Suprapubic skin (tissue), 4 donors: ENCODE data around the gene CLC.

ENCODE experiments used
- EP300 ChIP-seq: sonication (generic); formaldehyde crosslinking; IDR thresholded peaks from one replicate; pipeline ENCODE4 v1.6.1; 2017; ENCODE audit warnings: antibody characterized with exemption
- POLR2A ChIP-seq, 2 donors: fragments of 450-650 bp; IDR thresholded peaks; one replicate each; pipeline ENCODE4 v1.6.1; 2017; ENCODE audit warnings: antibody characterized with exemption in 2 of 2, mild to moderate bottlenecking in 2 of 2, moderate library complexity in 2 of 2
- POLR2AphosphoS5 ChIP-seq, 3 donors: sonication (generic); formaldehyde crosslinking; IDR thresholded peaks; one replicate each; pipeline ENCODE4 v1.6.1; 2017; ENCODE audit warnings: antibody characterized with exemption in 3 of 3
- TF ChIP-seq, protein P1 (sequence below), 2 donors: fragments of 200-600 bp in 1 of 2; fragments of 450-650 bp in 1 of 2; sonication (generic) in 1 of 2; IDR thresholded peaks; one replicate each; pipeline ENCODE4 v1.5.1; 2016 to 2019; ENCODE audit warnings: antibody characterized with exemption in 2 of 2, mild to moderate bottlenecking in 1 of 2, moderate library complexity in 1 of 2

DNA sequence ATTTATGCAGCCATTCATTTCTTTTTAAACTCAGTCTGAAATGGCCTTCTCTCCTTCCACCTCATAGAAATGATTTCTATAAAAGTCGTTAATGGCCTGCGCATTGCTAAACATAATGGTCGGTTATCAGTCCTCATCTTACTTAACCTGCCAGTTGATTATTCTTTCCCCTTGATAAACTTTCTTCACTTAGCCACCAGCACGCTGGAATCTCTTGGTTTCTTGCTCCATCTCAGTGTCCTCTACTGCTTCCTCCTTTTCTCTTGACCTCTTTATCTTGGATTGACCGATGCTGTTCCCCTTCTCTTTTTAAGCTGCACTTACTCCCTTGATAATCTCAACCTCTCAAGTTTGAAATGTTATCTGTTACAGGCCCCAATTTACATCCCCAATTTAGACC is 12.2 kb upstream of the CLC start:
- TF ChIP-seq EP300 (no peak), POLR2AphosphoS5 (IDR thresholded peaks at IDR 0.05) (no peak), POLR2A (IDR thresholded peaks at IDR 0.05) (no peak)
- TF ChIP-seq, protein P1, sequence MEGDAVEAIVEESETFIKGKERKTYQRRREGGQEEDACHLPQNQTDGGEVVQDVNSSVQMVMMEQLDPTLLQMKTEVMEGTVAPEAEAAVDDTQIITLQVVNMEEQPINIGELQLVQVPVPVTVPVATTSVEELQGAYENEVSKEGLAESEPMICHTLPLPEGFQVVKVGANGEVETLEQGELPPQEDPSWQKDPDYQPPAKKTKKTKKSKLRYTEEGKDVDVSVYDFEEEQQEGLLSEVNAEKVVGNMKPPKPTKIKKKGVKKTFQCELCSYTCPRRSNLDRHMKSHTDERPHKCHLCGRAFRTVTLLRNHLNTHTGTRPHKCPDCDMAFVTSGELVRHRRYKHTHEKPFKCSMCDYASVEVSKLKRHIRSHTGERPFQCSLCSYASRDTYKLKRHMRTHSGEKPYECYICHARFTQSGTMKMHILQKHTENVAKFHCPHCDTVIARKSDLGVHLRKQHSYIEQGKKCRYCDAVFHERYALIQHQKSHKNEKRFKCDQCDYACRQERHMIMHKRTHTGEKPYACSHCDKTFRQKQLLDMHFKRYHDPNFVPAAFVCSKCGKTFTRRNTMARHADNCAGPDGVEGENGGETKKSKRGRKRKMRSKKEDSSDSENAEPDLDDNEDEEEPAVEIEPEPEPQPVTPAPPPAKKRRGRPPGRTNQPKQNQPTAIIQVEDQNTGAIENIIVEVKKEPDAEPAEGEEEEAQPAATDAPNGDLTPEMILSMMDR (IDR thresholded peaks at IDR 0.05) = no peak
